Neural crest cell (in vitro differentiated cells): ENCODE results near the gene NFATC3. TPM values are rescaled to one million over a fixed set of nuclear protein-coding genes. Genes with fewer than 3 reads are reported as not detected.

Experiments
- DNase-seq: peaks from one replicate; pipeline ENCODE4 v3.0.0; 2021; ENCODE audit warnings: low read depth, mixed read lengths, low spot score
- H3K27ac Mint-ChIP-seq: one replicate; pipeline ENCODE4 v1.8.0; 2021; ENCODE audit warnings: mild to moderate bottlenecking, mixed read lengths; ENCODE audit not compliant: unreplicated experiment
- H3K27me3 Mint-ChIP-seq: 2 replicates; pipeline ENCODE4 v1.8.0; 2021; ENCODE audit warnings: low read depth, mild to moderate bottlenecking, mixed read lengths
- H3K36me3 Mint-ChIP-seq: 2 replicates; pipeline ENCODE4 v1.8.0; 2021; ENCODE audit warnings: low read depth, mild to moderate bottlenecking, mixed read lengths
- H3K4me1 Mint-ChIP-seq: 2 replicates; pipeline ENCODE4 v1.8.0; 2021; ENCODE audit warnings: mixed read lengths
- H3K4me3 Mint-ChIP-seq: one replicate; pipeline ENCODE4 v1.8.0; 2021; ENCODE audit warnings: mild to moderate bottlenecking, mixed read lengths
- H3K9me3 Mint-ChIP-seq: 2 replicates; pipeline ENCODE4 v1.8.0; 2021; ENCODE audit warnings: mixed read lengths
- total RNA-seq: library from RNA; stranded (reverse); gene quantifications from 2 replicates; pipeline ENCODE4 v1.2.1, GENCODE V29; 2021
- TF ChIP-seq, protein P1 (sequence below): fragments of 200-600 bp; sonication (generic); conservative IDR thresholded peaks from 2 replicates; pipeline ENCODE4 v1.5.0; 2021; ENCODE audit warnings: antibody characterized with exemption, mild to moderate bottlenecking

NFATC3 gene
- total RNA-seq, 1 donor from 2014 or later, result 64.9 TPM

DNA sequence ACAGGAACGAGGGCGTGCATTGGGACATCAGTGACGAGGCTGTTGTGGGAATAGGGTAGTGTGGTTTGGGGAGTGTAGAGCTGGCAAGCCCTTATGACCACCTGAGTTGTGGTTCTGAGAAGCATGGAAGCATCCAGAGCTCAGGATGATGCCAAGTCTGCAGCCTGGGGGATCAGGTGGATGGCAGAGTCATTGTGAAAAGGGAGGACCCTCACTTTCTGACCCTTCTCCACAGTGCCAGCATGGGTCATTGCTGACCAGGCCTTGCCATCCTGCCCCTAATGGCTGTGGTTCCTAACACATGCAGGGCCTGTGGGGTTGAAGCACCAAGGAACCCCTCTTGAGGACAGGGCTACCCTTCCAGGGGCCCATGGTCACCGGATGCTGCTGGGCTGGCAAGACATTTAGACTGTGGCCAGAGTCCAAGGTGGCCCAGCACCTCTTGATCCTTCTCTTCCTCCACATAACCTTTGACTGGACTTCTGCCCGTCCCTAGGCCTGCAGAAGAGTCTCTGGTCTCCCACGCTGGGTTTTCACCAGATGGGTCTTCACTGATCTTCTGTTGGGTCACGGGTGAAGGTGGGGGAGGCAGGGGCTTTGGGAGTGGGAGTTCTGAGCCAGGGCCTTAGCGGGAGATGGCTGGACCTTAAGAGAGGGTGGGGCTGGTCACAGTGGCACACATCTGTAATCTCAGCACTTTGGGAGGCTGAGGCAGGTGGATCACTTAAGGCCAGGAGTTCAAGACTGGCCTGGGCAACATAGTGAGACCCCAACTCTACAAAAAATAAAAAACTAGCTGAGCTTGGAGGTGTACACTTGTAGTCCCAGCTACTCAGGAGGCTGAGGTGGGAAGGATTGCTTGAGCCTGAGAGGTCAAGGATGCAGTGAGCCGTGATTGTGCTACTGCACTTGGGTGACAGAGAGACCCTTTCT is 158.0 kb downstream of the NFATC3 start:
- no peaks in the 10 kb centered on the region for H3K36me3 Mint-ChIP-seq
- H3K9me3 Mint-ChIP-seq, result no peaks in the 10 kb centered on the region
- H3K27ac Mint-ChIP-seq, result no peak overlapping the region
- DNase-seq, result no peak
- H3K27me3 Mint-ChIP-seq, result no peaks in the 10 kb centered on the region
- TF ChIP-seq, protein P1, sequence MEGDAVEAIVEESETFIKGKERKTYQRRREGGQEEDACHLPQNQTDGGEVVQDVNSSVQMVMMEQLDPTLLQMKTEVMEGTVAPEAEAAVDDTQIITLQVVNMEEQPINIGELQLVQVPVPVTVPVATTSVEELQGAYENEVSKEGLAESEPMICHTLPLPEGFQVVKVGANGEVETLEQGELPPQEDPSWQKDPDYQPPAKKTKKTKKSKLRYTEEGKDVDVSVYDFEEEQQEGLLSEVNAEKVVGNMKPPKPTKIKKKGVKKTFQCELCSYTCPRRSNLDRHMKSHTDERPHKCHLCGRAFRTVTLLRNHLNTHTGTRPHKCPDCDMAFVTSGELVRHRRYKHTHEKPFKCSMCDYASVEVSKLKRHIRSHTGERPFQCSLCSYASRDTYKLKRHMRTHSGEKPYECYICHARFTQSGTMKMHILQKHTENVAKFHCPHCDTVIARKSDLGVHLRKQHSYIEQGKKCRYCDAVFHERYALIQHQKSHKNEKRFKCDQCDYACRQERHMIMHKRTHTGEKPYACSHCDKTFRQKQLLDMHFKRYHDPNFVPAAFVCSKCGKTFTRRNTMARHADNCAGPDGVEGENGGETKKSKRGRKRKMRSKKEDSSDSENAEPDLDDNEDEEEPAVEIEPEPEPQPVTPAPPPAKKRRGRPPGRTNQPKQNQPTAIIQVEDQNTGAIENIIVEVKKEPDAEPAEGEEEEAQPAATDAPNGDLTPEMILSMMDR, result no peak
- H3K4me3 Mint-ChIP-seq, result peak overlapping the region; percentile 100
- H3K4me1 Mint-ChIP-seq, result peaks cover 19% of the 10 kb centered on the region

DNA sequence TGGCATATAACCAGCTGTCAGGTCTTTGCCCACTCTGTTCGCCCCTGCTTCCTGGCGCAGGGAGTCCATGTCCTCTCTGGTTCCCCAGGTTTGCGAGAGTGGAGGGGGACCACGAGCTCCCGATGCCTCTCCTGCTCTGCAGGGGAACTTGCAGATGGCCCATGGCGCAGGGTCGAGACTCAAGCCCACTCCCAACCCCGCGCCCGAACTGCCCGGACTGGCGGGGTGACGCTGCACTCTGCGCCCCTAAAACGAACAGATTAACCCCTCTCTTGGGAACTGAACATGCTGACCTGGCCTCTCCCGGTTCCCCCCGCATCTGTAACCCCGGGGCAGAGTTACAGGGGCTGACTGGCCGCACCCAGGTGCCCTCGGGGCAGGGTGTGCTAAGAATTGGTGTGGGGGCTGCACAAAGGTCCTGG is 159.3 kb downstream of the NFATC3 start:
- Mint-ChIP-seq H3K4me3 (peak overlapping the region; percentile 100), H3K9me3 (no peaks in the 10 kb centered on the region), H3K4me1 (peaks cover 19% of the 10 kb centered on the region), H3K27ac (no peak overlapping the region), H3K27me3 (no peaks in the 10 kb centered on the region), H3K36me3 (no peaks in the 10 kb centered on the region)
- TF ChIP-seq, protein P1, result no peak
- DNase-seq, result no peak

DNA sequence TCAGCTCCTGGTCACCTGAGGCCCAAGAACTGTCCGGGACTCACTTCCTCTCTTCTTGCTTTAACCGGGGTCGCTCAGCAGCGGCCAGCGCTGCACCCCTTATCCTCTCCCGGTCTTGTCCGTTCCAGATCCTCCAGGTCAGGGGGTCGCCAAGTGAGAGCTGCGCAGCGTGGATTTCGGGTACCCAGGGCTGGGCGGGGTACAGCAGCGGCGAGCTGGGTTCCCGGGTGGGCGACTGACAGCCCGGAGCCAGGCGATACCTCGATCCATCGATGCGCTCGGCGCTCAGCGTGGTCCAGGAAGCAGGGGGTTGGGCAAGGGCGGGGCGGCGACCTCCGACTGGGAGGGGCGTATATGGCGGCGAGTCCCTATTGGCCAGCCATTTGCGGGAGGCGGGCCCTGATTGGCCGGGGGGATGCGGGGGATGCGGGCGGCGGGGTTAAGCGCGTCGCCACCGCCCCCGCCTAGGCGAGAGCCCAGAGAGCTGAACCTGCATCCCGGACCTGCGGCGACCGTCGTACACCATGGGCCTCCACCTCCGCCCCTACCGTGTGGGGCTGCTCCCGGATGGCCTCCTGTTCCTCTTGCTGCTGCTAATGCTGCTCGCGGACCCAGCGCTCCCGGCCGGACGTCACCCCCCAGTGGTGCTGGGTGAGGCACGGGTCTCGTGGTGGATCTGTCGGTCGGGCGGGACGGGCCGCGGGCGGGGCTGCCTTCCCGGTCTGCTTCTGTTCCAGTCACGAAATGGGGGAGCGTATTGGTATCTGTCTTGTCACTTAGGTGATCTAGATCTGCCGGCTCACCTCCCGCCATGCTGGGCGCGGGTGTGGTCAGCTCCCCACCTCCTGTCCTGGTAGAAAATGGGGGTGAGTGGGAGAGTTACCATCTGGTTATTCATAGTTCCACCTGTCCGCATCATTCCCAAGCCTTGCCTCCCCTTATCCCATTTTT is 160.0 kb downstream of the NFATC3 start, which contains the start of gene PLA2G15:
Gene PLA2G15, plus strand, starts transcription at position 471 of the 951 bp plus-strand sequence. Its CDS starts 54 bp downstream, at position 525.
- DNase-seq, result peak; percentile 95
- Mint-ChIP-seq H3K27ac (peak within 1 kb of the TSS; percentile 78), H3K27me3 (no peaks in the 10 kb centered on the region), H3K4me3 (peak within 1 kb of the TSS; percentile 100), H3K36me3 (no peaks in the 10 kb centered on the region), H3K4me1 (peaks cover 19% of the 10 kb centered on the region), H3K9me3 (no peaks in the 10 kb centered on the region)
- TF ChIP-seq, protein P1, result no peak

DNA sequence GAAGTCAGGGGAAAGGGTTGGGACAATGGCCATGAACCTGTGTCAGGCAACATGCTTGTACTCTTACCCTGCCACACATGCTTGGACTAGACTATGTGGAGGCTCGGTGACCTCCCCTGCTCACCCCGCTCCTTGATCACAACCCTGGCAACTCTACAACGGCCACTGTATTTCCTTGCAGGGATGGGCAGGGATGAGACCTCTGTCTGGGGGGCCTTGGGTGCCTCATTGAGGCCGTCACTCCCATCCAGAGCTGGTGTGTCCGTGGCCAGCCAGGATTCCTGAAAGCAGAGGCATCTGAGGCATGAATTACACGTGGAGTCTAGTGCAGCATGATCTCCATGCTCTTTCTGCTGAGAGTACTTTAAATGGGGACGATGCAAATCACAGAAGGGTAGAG is 161.0 kb downstream of the NFATC3 start:
- no peaks in the 10 kb centered on the region for H3K36me3 Mint-ChIP-seq
- no peaks in the 10 kb centered on the region for H3K9me3 Mint-ChIP-seq
- TF ChIP-seq, protein P1, result no peak
- H3K4me1 Mint-ChIP-seq, result peaks cover 19% of the 10 kb centered on the region
- no peak for DNase-seq
- H3K27ac Mint-ChIP-seq, result no peak overlapping the region
- H3K4me3 Mint-ChIP-seq, result peak overlapping the region; percentile 100
- no peaks in the 10 kb centered on the region for H3K27me3 Mint-ChIP-seq

DNA sequence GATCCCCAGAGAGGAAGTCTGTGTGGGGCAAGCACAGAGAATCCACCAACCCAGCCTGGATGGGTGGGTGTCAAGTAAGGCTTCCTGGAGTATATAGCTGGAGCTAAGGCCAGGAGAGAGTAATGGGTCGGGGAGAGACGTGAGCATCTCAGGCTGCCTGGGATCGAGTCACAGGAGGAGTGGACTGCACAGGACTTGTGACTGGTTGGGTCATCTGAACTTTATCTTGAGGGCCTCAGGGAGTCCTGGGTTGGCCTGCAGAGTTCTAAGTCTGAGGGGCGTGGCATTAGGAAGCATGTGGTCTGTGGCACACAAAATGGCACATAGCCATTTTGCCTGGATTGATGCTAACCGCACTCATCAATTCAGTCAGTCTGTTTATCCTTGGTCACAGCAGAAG is 161.5 kb downstream of the NFATC3 start:
- H3K36me3 Mint-ChIP-seq, result no peaks in the 10 kb centered on the region
- DNase-seq, result no peak
- no peaks in the 10 kb centered on the region for H3K9me3 Mint-ChIP-seq
- H3K27ac Mint-ChIP-seq, result no peak overlapping the region
- peaks cover 19% of the 10 kb centered on the region for H3K4me1 Mint-ChIP-seq
- H3K4me3 Mint-ChIP-seq, result peak overlapping the region; percentile 100
- H3K27me3 Mint-ChIP-seq, result no peaks in the 10 kb centered on the region
- TF ChIP-seq, protein P1, result no peak
